ENCODE data around the gene GBGT1.

GBGT1 gene

GRCh38 chr9:133127340-133127981, 36.3 kb downstream of the GBGT1 start:
- Histone ChIP-seq H3K4me3 (ENCODE audit: low read length in 2 of 2) (no peak overlapping the region), H3K4me1 (ENCODE audit: control insufficient read depth in 2 of 2, insufficient read depth in 2 of 2, low read length in 2 of 2) (peaks cover 28 to 54% of the 10 kb centered on the region in 2 donors), H3K27ac (ENCODE audit: low read depth in 2 of 2, low read length in 2 of 2) (peak overlapping the region; percentile 67 to 78), H3K9me3 (ENCODE audit: control insufficient read depth in 2 of 2, low read length in 2 of 2) (no peaks in the 10 kb centered on the region), H3K9ac (ENCODE audit: low read depth in 1 of 2, low read length in 2 of 2) (no peak overlapping the region), H3K36me3 (ENCODE audit: control insufficient read depth in 2 of 2, insufficient read depth in 2 of 2, low read length in 2 of 2) (no peaks in the 10 kb centered on the region), H3K27me3 (ENCODE audit: control insufficient read depth in 2 of 2, insufficient read depth in 2 of 2, low read length in 2 of 2) (no peaks in the 10 kb centered on the region)

- H3K27me3 ChIP-seq (ENCODE audit: control insufficient read depth in 2 of 2, insufficient read depth in 2 of 2, low read length in 2 of 2): no peaks in the 10 kb centered on the region
- no peaks in the 10 kb centered on the region for H3K36me3 ChIP-seq (ENCODE audit: control insufficient read depth in 2 of 2, insufficient read depth in 2 of 2, low read length in 2 of 2)
- H3K4me3 ChIP-seq (ENCODE audit: low read length in 2 of 2): peak overlapping the region; percentile 28 to 44
- peak overlapping the region; percentile 67 to 78 for H3K27ac ChIP-seq (ENCODE audit: low read depth in 2 of 2, low read length in 2 of 2)
- no peaks in the 10 kb centered on the region for H3K9me3 ChIP-seq (ENCODE audit: control insufficient read depth in 2 of 2, low read length in 2 of 2)
- H3K9ac ChIP-seq (ENCODE audit: low read depth in 1 of 2, low read length in 2 of 2): peak overlapping the region; percentile 42 to 44
- H3K4me1 ChIP-seq (ENCODE audit: control insufficient read depth in 2 of 2, insufficient read depth in 2 of 2, low read length in 2 of 2): peaks cover 28 to 57% of the 10 kb centered on the region in 2 donors
Observed at GRCh38 chr9:133126697-133127339, 36.9 kb downstream of the GBGT1 start.

GRCh38 chr9:133125941-133126696, 37.6 kb downstream of the GBGT1 start:
- Histone ChIP-seq H3K4me3 (ENCODE audit: low read length in 2 of 2) (peak overlapping the region; percentile 28 to 44), H3K27ac (ENCODE audit: low read depth in 2 of 2, low read length in 2 of 2) (peak overlapping the region; percentile 67 to 78), H3K36me3 (ENCODE audit: control insufficient read depth in 2 of 2, insufficient read depth in 2 of 2, low read length in 2 of 2) (no peaks in the 10 kb centered on the region), H3K9ac (ENCODE audit: low read depth in 1 of 2, low read length in 2 of 2) (peak overlapping the region; percentile 42 to 44), H3K4me1 (ENCODE audit: control insufficient read depth in 2 of 2, insufficient read depth in 2 of 2, low read length in 2 of 2) (peaks cover 29 to 55% of the 10 kb centered on the region in 2 donors), H3K27me3 (ENCODE audit: control insufficient read depth in 2 of 2, insufficient read depth in 2 of 2, low read length in 2 of 2) (no peaks in the 10 kb centered on the region), H3K9me3 (ENCODE audit: control insufficient read depth in 2 of 2, low read length in 2 of 2) (no peaks in the 10 kb centered on the region)

- H3K27me3 ChIP-seq (ENCODE audit: control insufficient read depth in 2 of 2, insufficient read depth in 2 of 2, low read length in 2 of 2): no peaks in the 10 kb centered on the region
- peak overlapping the region in 1 of 2 donors; percentile 11 for H3K27ac ChIP-seq (ENCODE audit: low read depth in 2 of 2, low read length in 2 of 2)
- no peaks in the 10 kb centered on the region for H3K9me3 ChIP-seq (ENCODE audit: control insufficient read depth in 2 of 2, low read length in 2 of 2)
- H3K4me1 ChIP-seq (ENCODE audit: control insufficient read depth in 2 of 2, insufficient read depth in 2 of 2, low read length in 2 of 2): peaks cover 31 to 62% of the 10 kb centered on the region in 2 donors
- no peak overlapping the region for H3K4me3 ChIP-seq (ENCODE audit: low read length in 2 of 2)
- H3K36me3 ChIP-seq (ENCODE audit: control insufficient read depth in 2 of 2, insufficient read depth in 2 of 2, low read length in 2 of 2): no peaks in the 10 kb centered on the region
- peak overlapping the region in 1 of 2 donors; percentile 15 for H3K9ac ChIP-seq (ENCODE audit: low read depth in 1 of 2, low read length in 2 of 2)
Observed at GRCh38 chr9:133124907-133125275, 38.8 kb downstream of the GBGT1 start.

GRCh38 chr9:133124123-133124906, 39.4 kb downstream of the GBGT1 start:
- H3K9ac ChIP-seq (ENCODE audit: low read depth in 1 of 2, low read length in 2 of 2): peak overlapping the region in 1 of 2 donors; percentile 15
- no peaks in the 10 kb centered on the region for H3K27me3 ChIP-seq (ENCODE audit: control insufficient read depth in 2 of 2, insufficient read depth in 2 of 2, low read length in 2 of 2)
- H3K4me1 ChIP-seq (ENCODE audit: control insufficient read depth in 2 of 2, insufficient read depth in 2 of 2, low read length in 2 of 2): peaks cover 36 to 67% of the 10 kb centered on the region in 2 donors
- peak overlapping the region in 1 of 2 donors; percentile 11 for H3K27ac ChIP-seq (ENCODE audit: low read depth in 2 of 2, low read length in 2 of 2)
- H3K36me3 ChIP-seq (ENCODE audit: control insufficient read depth in 2 of 2, insufficient read depth in 2 of 2, low read length in 2 of 2): no peaks in the 10 kb centered on the region
- H3K4me3 ChIP-seq (ENCODE audit: low read length in 2 of 2): no peak overlapping the region
- H3K9me3 ChIP-seq (ENCODE audit: control insufficient read depth in 2 of 2, low read length in 2 of 2): no peaks in the 10 kb centered on the region

- Histone ChIP-seq H3K9ac (ENCODE audit: low read depth in 1 of 2, low read length in 2 of 2) (peak overlapping the region in 1 of 2 donors; percentile 39), H3K27me3 (ENCODE audit: control insufficient read depth in 2 of 2, insufficient read depth in 2 of 2, low read length in 2 of 2) (no peaks in the 10 kb centered on the region), H3K27ac (ENCODE audit: low read depth in 2 of 2, low read length in 2 of 2) (peak overlapping the region; percentile 59 to 86), H3K4me1 (ENCODE audit: control insufficient read depth in 2 of 2, insufficient read depth in 2 of 2, low read length in 2 of 2) (peaks cover 46 to 68% of the 10 kb centered on the region in 2 donors), H3K9me3 (ENCODE audit: control insufficient read depth in 2 of 2, low read length in 2 of 2) (no peaks in the 10 kb centered on the region), H3K4me3 (ENCODE audit: low read length in 2 of 2) (no peak overlapping the region), H3K36me3 (ENCODE audit: control insufficient read depth in 2 of 2, insufficient read depth in 2 of 2, low read length in 2 of 2) (no peaks in the 10 kb centered on the region)
Observed at GRCh38 chr9:133122935-133123611, 40.6 kb downstream of the GBGT1 start.

- Histone ChIP-seq H3K36me3 (ENCODE audit: control insufficient read depth in 2 of 2, insufficient read depth in 2 of 2, low read length in 2 of 2) (no peaks in the 10 kb centered on the region), H3K4me1 (ENCODE audit: control insufficient read depth in 2 of 2, insufficient read depth in 2 of 2, low read length in 2 of 2) (peaks cover 51 to 63% of the 10 kb centered on the region in 2 donors), H3K9me3 (ENCODE audit: control insufficient read depth in 2 of 2, low read length in 2 of 2) (no peaks in the 10 kb centered on the region), H3K9ac (ENCODE audit: low read depth in 1 of 2, low read length in 2 of 2) (no peak overlapping the region), H3K4me3 (ENCODE audit: low read length in 2 of 2) (no peak overlapping the region), H3K27me3 (ENCODE audit: control insufficient read depth in 2 of 2, insufficient read depth in 2 of 2, low read length in 2 of 2) (no peaks in the 10 kb centered on the region), H3K27ac (ENCODE audit: low read depth in 2 of 2, low read length in 2 of 2) (peak overlapping the region; percentile 77 to 86)
Observed at GRCh38 chr9:133122605-133122934, 41.1 kb downstream of the GBGT1 start.

- H3K4me3 ChIP-seq (ENCODE audit: low read length in 2 of 2): peak overlapping the region in 1 of 2 donors; percentile 66
- no peaks in the 10 kb centered on the region for H3K27me3 ChIP-seq (ENCODE audit: control insufficient read depth in 2 of 2, insufficient read depth in 2 of 2, low read length in 2 of 2)
- no peaks in the 10 kb centered on the region for H3K36me3 ChIP-seq (ENCODE audit: control insufficient read depth in 2 of 2, insufficient read depth in 2 of 2, low read length in 2 of 2)
- peak overlapping the region; percentile 77 to 86 for H3K27ac ChIP-seq (ENCODE audit: low read depth in 2 of 2, low read length in 2 of 2)
- H3K9me3 ChIP-seq (ENCODE audit: control insufficient read depth in 2 of 2, low read length in 2 of 2): no peaks in the 10 kb centered on the region
- peak overlapping the region; percentile 65 to 81 for H3K9ac ChIP-seq (ENCODE audit: low read depth in 1 of 2, low read length in 2 of 2)
- H3K4me1 ChIP-seq (ENCODE audit: control insufficient read depth in 2 of 2, insufficient read depth in 2 of 2, low read length in 2 of 2): peaks cover 50 to 64% of the 10 kb centered on the region in 2 donors
Observed at GRCh38 chr9:133121915-133122550, 41.7 kb downstream of the GBGT1 start.

All from mucosa of rectum (tissue), 2 donors.